Measurements from ENCODE around the gene DUSP1. TPM values are rescaled to one million over a fixed set of nuclear protein-coding genes. Genes with fewer than 3 reads are reported as not detected.
A peak's percentile ranks its signal among the peaks of the same experiment; 100 is the strongest.

DUSP1 gene
- total and polyA plus RNA-seq, 2 donors (not counting 3 experiments of a cell fraction or from before 2014, with no cell fraction given) = 36.1 to 196 TPM

- dilution Hi-C loops (cut with MboI; ENCODE audit: extremely low pct_ligation_motif_present, low sequenced_read_pairs) = no loop called here
- no TSS peak for BruUV-seq (replicated peaks)
- peaks cover 5 to 11% of the 10 kb centered on the region in 2 experiments for H3K36me3 ChIP-seq (ENCODE audit: control insufficient read depth in 2 of 2, extremely low read depth in 1 of 2, insufficient read depth in 2 of 2, low read length in 2 of 2)
- H3K79me2 ChIP-seq (ENCODE audit: control insufficient read depth, insufficient read depth, low read length) = peaks cover 35% of the 10 kb centered on the region
- no peaks in the 10 kb centered on the region for H3K9me3 ChIP-seq (replicated peaks; ENCODE audit: control insufficient read depth, insufficient read depth, low read length)
- H3K27me3 ChIP-seq (ENCODE audit: control insufficient read depth in 2 of 2, insufficient read depth in 2 of 2, low read length in 2 of 2) = no peaks in the 10 kb centered on the region
- no peak for FAIRE-seq
- H3K9ac ChIP-seq (replicated peaks; ENCODE audit: extremely low read depth, insufficient read depth, low read length) = peak overlapping the region; percentile 96
- H4K20me1 ChIP-seq (replicated peaks; ENCODE audit: control insufficient read depth, extremely low read depth, insufficient read depth, low read length) = no peaks in the 10 kb centered on the region
- POLR2A ChIA-PET = interaction anchor here (1.2 to 1.8 kb wide), 4 partner anchors 13 to 107 kb away, joined by 3 to 5 read pairs (median 4); no protein-coding TSS in a partner anchor
- intact Hi-C loops (cut with micrococcal nuclease) = loop anchor here (1.0 kb wide), 7 partner anchors 18 to 165 kb away; no protein-coding TSS in a partner anchor
- CTCF ChIA-PET = interaction anchor here (0.7 to 8.8 kb wide), 11 partner anchors 44 to 167 kb away, joined by 3 to 87 read pairs (median 4); no protein-coding TSS in a partner anchor
- no peaks in the 10 kb centered on the region for H3K9me1 ChIP-seq (replicated peaks; ENCODE audit: control insufficient read depth, extremely low read depth, insufficient read depth, low read length)
- H3K4me1 ChIP-seq (ENCODE audit: control insufficient read depth, extremely low read depth, insufficient read depth, low read length) = peaks cover 44% of the 10 kb centered on the region
- no peak for DNase-seq (ENCODE audit: low read depth, low spot score)
- TF ChIP-seq EZH2 (IDR thresholded peaks at IDR 0.05; ENCODE audit: borderline replicate concordance, low read depth, low read length, severe bottlenecking) = no peak
- no peak for TF ChIP-seq FOS (IDR thresholded peaks at IDR 0.05; ENCODE audit: borderline replicate concordance, insufficient read depth, low read length)
- no peak for TF ChIP-seq MYC (IDR thresholded peaks at IDR 0.05; ENCODE audit: low read depth, low read length)
- no peak for TF ChIP-seq JUN (IDR thresholded peaks at IDR 0.05; ENCODE audit: borderline replicate concordance, insufficient read depth, insufficient read length, low read depth)
- TF ChIP-seq GATA2 (IDR thresholded peaks at IDR 0.05; ENCODE audit: insufficient read depth, insufficient read length, low read depth, low read length) = no peak
- TF ChIP-seq, protein P1, sequence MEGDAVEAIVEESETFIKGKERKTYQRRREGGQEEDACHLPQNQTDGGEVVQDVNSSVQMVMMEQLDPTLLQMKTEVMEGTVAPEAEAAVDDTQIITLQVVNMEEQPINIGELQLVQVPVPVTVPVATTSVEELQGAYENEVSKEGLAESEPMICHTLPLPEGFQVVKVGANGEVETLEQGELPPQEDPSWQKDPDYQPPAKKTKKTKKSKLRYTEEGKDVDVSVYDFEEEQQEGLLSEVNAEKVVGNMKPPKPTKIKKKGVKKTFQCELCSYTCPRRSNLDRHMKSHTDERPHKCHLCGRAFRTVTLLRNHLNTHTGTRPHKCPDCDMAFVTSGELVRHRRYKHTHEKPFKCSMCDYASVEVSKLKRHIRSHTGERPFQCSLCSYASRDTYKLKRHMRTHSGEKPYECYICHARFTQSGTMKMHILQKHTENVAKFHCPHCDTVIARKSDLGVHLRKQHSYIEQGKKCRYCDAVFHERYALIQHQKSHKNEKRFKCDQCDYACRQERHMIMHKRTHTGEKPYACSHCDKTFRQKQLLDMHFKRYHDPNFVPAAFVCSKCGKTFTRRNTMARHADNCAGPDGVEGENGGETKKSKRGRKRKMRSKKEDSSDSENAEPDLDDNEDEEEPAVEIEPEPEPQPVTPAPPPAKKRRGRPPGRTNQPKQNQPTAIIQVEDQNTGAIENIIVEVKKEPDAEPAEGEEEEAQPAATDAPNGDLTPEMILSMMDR (IDR thresholded peaks at IDR 0.05; ENCODE audit: extremely low read depth in 1 of 2, insufficient read depth in 1 of 2, low read depth in 1 of 2, low read length in 2 of 2) = no peak
- TF ChIP-seq, protein P2, sequence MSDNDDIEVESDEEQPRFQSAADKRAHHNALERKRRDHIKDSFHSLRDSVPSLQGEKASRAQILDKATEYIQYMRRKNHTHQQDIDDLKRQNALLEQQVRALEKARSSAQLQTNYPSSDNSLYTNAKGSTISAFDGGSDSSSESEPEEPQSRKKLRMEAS (IDR thresholded peaks at IDR 0.05; ENCODE audit: insufficient read depth, insufficient read length) = no peak
- no peak for TF ChIP-seq POLR2A (IDR thresholded peaks at IDR 0.05; ENCODE audit: low read depth, low read length)
- no peak for TF ChIP-seq POLR2AphosphoS5 (IDR thresholded peaks at IDR 0.05; ENCODE audit: insufficient read depth, low read depth, low read length)
- H3K4me2 ChIP-seq (ENCODE audit: insufficient read depth, low read length) = peak overlapping the region; percentile 88
- no peak overlapping the region for H3K4me3 ChIP-seq (replicated peaks in 1 of 3; ENCODE audit: insufficient read depth in 1 of 3, low read depth in 1 of 3, low read length in 3 of 3)
- no peak overlapping the region for H2AFZ ChIP-seq (ENCODE audit: low read depth, low read length)
- H3K27ac ChIP-seq (ENCODE audit: insufficient read depth, low read depth, low read length) = peak overlapping the region; percentile 92
Measured at GRCh38 chr5:172765766-172766286, 5.2 kb downstream of the DUSP1 start.
